Left colon (tissue), 2 donors: Measurements from ENCODE around the gene RDH11. TPM values are rescaled to one million over a fixed set of nuclear protein-coding genes. Genes with fewer than 3 reads are reported as not detected.

Experiments
- total RNA-seq, 2 donors: library from RNA; stranded (reverse); fragmentation: NEBNext Ultra II Directional; extraction: Animal tissue kit (Norgen Biotek cat#: 25700); gene quantifications; one replicate each; pipeline ENCODE4 v1.2.1, GENCODE V29; 2021
- donor health status: DM: no; HTN: no; CAD: no.
- donor health status: DM: yes; HTN: yes; CAD: no.

Gene RDH11
- total RNA-seq, 2 donors from 2014 or later = 40.6 to 48.1 TPM

Other genes starting within 250 kb of the RDH11 start
- 10 to 100 TPM in 1 of 2 donors, 1 to 10 TPM in 1; 5.0 to 10.3 TPM for gene TMEM229B, start 207.0 kb downstream of the RDH11 start, total RNA-seq
- gene PLEKHH1, start 162.5 kb downstream of the RDH11 start, total RNA-seq = 10 to 100 TPM; 54.0 to 63.2 TPM
- gene PIGH, start 95.5 kb downstream of the RDH11 start, total RNA-seq = 10 to 100 TPM; 14.0 to 14.3 TPM
- gene ARG2, start 75.8 kb downstream of the RDH11 start, total RNA-seq = 10 to 100 TPM in 1 of 2 donors, under 1 TPM in 1; 0.85 to 18.1 TPM
- 100 to 1,000 TPM; 120 to 135 TPM for gene VTI1B, start 21.1 kb downstream of the RDH11 start, total RNA-seq
- gene RDH12, start 6.1 kb upstream of the RDH11 start, total RNA-seq = not detected
- 10 to 100 TPM; 19.9 to 20.7 TPM for gene ZFYVE26, start 120.8 kb upstream of the RDH11 start, total RNA-seq
- gene RAD51B, start 124.0 kb upstream of the RDH11 start, total RNA-seq = 10 to 100 TPM; 13.7 to 16.8 TPM